AG09309 (cell line): ENCODE measurements around the gene INTS11.

Experiments
- DNase-seq: peaks from one replicate; pipeline ENCODE4 v3.0.0-alpha.2; 2010; ENCODE audit warnings: low read depth
- H3K4me3 ChIP-seq: 2 replicates; pipeline ENCODE4 v1.5.1; 2011; ENCODE audit warnings: mild to moderate bottlenecking, low read depth, low read length, moderate library complexity; ENCODE audit not compliant: control insufficient read depth
- CTCF ChIP-seq: IDR thresholded peaks from 2 replicates; pipeline ENCODE4 v1.5.1; 2011; ENCODE audit warnings: mild to moderate bottlenecking, low read depth, low read length, inconsistent platforms; ENCODE audit not compliant: insufficient read depth, control insufficient read depth; ENCODE audit errors: missing control alignments

INTS11 gene

GRCh38 chr1:1332774-1333480, 8.5 kb upstream of the INTS11 start:
- H3K4me3 ChIP-seq: no peak overlapping the region
- DNase-seq: no peak
- no peak for TF ChIP-seq CTCF

- no peak for TF ChIP-seq CTCF
- DNase-seq: no peak
- no peak overlapping the region for H3K4me3 ChIP-seq
These were observed 7.7 kb upstream of the INTS11 start for GRCh38 chr1:1332031-1332755.

GRCh38 chr1:1331068-1331965, 6.9 kb upstream of the INTS11 start, which contains the start of gene TAS1R3:
Gene TAS1R3, plus strand, starts transcription at chr1:1331280. Its CDS starts 66 bp downstream, at chr1:1331346.
- no peak for TF ChIP-seq CTCF
- no peak within 1 kb of the TSS for H3K4me3 ChIP-seq
- DNase-seq: no peak

- TF ChIP-seq CTCF: no peak
- no peak overlapping the region for H3K4me3 ChIP-seq
- no peak for DNase-seq
These were observed 6.1 kb upstream of the INTS11 start for GRCh38 chr1:1330366-1331067.

- no peak for TF ChIP-seq CTCF
- no peak for DNase-seq
These were observed 5.1 kb upstream of the INTS11 start for GRCh38 chr1:1329304-1330210.

More at GRCh38 chr1:1329304-1330210, 5.1 kb upstream of the INTS11 start:
- H3K4me3 ChIP-seq: no peak overlapping the region
